Measurements from ENCODE around the gene ADAMTS10.

The ADAMTS10 gene

DNA sequence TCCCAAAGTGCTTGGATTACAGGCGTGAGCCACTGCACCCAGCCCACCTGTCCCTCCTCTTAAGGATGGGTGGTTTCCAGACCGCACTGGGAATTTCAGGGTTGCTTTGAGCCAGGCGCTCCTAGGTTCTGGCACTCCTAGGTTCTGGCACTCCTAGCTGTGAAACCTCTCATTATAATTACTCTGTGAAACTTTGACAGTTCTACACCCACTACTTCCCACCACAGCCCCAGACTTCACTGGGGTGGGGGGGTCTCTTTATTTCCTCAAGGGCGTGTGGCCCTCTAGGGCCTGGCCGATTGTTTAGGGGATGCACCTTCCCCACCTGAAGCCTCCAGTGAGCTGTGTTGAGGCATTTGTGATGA, 2.3 kb upstream of the ADAMTS10 start:
- H3K27ac Mint-ChIP-seq = no peak overlapping the region
- no peaks in the 10 kb centered on the region for H3K9me3 Mint-ChIP-seq
- H3K36me3 Mint-ChIP-seq (ENCODE audit: low read depth) = peaks cover 6% of the 10 kb centered on the region
- no peak overlapping the region for H3K4me3 Mint-ChIP-seq
- peaks cover 14% of the 10 kb centered on the region for H3K4me1 Mint-ChIP-seq (ENCODE audit: low read depth)
- peaks cover 17% of the 10 kb centered on the region for H3K27me3 Mint-ChIP-seq (ENCODE audit: low read depth)

GRCh38 chr19:8611877-8612806, 1.6 kb upstream of the ADAMTS10 start:
- peaks cover 6% of the 10 kb centered on the region for H3K36me3 Mint-ChIP-seq (ENCODE audit: low read depth)
- peak overlapping the region; percentile 57 for H3K4me3 Mint-ChIP-seq
- H3K27me3 Mint-ChIP-seq (ENCODE audit: low read depth) = peaks cover 17% of the 10 kb centered on the region
- H3K9me3 Mint-ChIP-seq = no peaks in the 10 kb centered on the region
- peaks cover 14% of the 10 kb centered on the region for H3K4me1 Mint-ChIP-seq (ENCODE audit: low read depth)
- no peak overlapping the region for H3K27ac Mint-ChIP-seq

GRCh38 chr19:8611391-8611876, 919 bp upstream of the ADAMTS10 start:
- peaks cover 9% of the 10 kb centered on the region for H3K36me3 Mint-ChIP-seq (ENCODE audit: low read depth)
- peak overlapping the region; percentile 54 for H3K4me3 Mint-ChIP-seq
- H3K9me3 Mint-ChIP-seq = no peaks in the 10 kb centered on the region
- H3K4me1 Mint-ChIP-seq (ENCODE audit: low read depth) = peaks cover 14% of the 10 kb centered on the region
- H3K27ac Mint-ChIP-seq = no peak overlapping the region
- peaks cover 17% of the 10 kb centered on the region for H3K27me3 Mint-ChIP-seq (ENCODE audit: low read depth)

GRCh38 chr19:8610936-8611300, 403 bp upstream of the ADAMTS10 start:
- Mint-ChIP-seq H3K27ac (no peak overlapping the region), H3K27me3 (ENCODE audit: low read depth) (peaks cover 16% of the 10 kb centered on the region), H3K9me3 (no peaks in the 10 kb centered on the region), H3K4me1 (ENCODE audit: low read depth) (peaks cover 14% of the 10 kb centered on the region), H3K36me3 (ENCODE audit: low read depth) (peaks cover 9% of the 10 kb centered on the region), H3K4me3 (no peak overlapping the region)

GRCh38 chr19:8609279-8610040, 1.1 kb downstream of the ADAMTS10 start:
- Mint-ChIP-seq H3K27me3 (ENCODE audit: low read depth) (peaks cover 13% of the 10 kb centered on the region), H3K4me1 (ENCODE audit: low read depth) (peaks cover 10% of the 10 kb centered on the region), H3K4me3 (peak overlapping the region; percentile 85), H3K36me3 (ENCODE audit: low read depth) (peaks cover 9% of the 10 kb centered on the region), H3K9me3 (no peaks in the 10 kb centered on the region), H3K27ac (peak overlapping the region; percentile 10)

GRCh38 chr19:8608941-8609278, 1.6 kb downstream of the ADAMTS10 start:
- Mint-ChIP-seq H3K4me1 (ENCODE audit: low read depth) (peaks cover 10% of the 10 kb centered on the region), H3K27me3 (ENCODE audit: low read depth) (peaks cover 13% of the 10 kb centered on the region), H3K36me3 (ENCODE audit: low read depth) (peaks cover 9% of the 10 kb centered on the region), H3K9me3 (no peaks in the 10 kb centered on the region), H3K4me3 (peak overlapping the region; percentile 77), H3K27ac (no peak overlapping the region)

DNA sequence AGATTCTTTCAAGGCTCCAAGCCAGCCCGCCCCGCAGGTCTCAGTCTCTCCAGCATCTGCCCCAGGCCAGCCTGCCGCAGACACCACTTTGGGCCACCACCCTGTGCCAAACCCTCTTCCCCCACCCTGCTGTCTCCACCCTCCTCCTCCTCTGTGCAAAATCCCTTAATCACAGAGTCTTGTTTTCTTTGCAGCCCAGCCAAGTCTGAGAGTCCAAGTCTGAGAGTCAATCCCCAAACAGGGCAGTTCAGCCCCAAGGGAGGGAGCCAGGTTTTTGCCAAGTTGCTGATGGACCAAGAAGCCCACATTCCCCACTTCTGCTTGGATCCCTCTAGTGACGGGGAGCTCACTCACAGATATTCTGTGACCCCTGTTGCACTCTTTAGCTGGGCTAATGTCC, 3.1 kb downstream of the ADAMTS10 start:
- Mint-ChIP-seq H3K4me1 (ENCODE audit: low read depth) (peaks cover 10% of the 10 kb centered on the region), H3K36me3 (ENCODE audit: low read depth) (peaks cover 9% of the 10 kb centered on the region), H3K27ac (no peak overlapping the region), H3K4me3 (no peak overlapping the region), H3K9me3 (peaks cover 3% of the 10 kb centered on the region), H3K27me3 (ENCODE audit: low read depth) (peaks cover 13% of the 10 kb centered on the region)

DNA sequence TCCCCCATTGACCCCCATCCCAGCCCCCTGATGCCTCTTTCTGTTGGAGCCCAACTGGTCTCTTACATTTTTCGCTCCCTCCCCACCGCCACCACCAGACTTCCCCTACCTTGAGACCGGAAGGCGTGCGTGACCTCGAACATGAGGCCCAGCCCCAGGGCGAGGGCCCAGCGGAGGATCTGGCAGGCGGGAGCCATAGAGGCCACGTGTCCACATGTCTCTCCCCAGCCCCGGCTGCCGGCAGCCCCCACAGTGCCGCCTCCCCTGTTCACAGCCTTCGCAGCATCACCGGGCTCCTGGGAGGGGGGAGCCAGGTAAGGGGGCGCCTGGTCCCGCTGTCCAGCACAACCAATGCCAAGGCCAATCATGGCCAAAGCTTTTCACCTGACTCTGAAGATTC, 5.0 kb downstream of the ADAMTS10 start:
- Mint-ChIP-seq H3K4me1 (ENCODE audit: low read depth) (peaks cover 10% of the 10 kb centered on the region), H3K36me3 (ENCODE audit: low read depth) (peaks cover 9% of the 10 kb centered on the region), H3K4me3 (no peak overlapping the region), H3K9me3 (peaks cover 3% of the 10 kb centered on the region), H3K27me3 (ENCODE audit: low read depth) (peaks cover 13% of the 10 kb centered on the region), H3K27ac (no peak overlapping the region)

DNA sequence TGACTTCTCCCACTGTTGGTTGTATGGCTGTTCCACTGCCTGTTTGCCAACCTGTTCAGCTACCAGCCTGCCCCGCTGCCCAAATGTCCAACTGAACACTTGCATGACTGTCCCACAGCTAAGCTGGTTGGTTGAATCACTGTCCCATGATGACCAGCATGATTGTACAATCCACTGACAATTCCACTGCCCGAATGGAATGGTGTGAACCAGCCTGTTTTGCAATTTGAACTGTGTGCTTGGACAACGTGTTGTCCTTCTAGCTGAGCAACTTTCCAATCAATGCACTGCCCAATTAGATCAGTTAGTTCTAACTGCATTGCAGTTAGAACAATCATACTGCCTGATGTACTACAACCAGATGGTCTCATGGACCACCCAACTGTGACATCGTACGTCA, 8.7 kb downstream of the ADAMTS10 start:
- Mint-ChIP-seq H3K36me3 (ENCODE audit: low read depth) (peaks cover 2% of the 10 kb centered on the region), H3K4me1 (ENCODE audit: low read depth) (no peaks in the 10 kb centered on the region), H3K4me3 (no peak overlapping the region), H3K27ac (no peak overlapping the region), H3K9me3 (peaks cover 3% of the 10 kb centered on the region), H3K27me3 (ENCODE audit: low read depth) (no peaks in the 10 kb centered on the region)

DNA sequence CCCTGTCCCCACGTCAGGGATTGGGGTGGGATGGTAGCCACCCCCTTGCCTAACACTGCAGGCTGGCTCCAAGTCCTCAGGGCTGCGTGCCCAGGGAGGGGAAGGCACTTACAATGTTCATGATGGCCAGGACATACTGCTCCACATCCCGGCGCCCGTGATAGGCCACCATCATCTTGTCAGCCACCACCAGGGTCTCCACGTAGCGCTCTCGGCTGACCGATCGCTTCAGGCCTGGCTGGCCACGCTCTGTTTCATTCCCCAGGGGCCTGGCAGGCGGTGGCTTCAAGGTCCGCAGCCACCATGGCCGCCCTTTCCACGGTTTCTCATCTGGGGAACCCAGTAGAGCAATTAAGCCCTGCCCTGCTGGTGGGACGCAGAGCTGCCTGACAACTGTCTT, 9.7 kb downstream of the ADAMTS10 start:
- Mint-ChIP-seq H3K27me3 (ENCODE audit: low read depth) (no peaks in the 10 kb centered on the region), H3K27ac (no peak overlapping the region), H3K36me3 (ENCODE audit: low read depth) (no peaks in the 10 kb centered on the region), H3K4me1 (ENCODE audit: low read depth) (no peaks in the 10 kb centered on the region), H3K9me3 (peaks cover 3% of the 10 kb centered on the region), H3K4me3 (no peak overlapping the region)

DNA sequence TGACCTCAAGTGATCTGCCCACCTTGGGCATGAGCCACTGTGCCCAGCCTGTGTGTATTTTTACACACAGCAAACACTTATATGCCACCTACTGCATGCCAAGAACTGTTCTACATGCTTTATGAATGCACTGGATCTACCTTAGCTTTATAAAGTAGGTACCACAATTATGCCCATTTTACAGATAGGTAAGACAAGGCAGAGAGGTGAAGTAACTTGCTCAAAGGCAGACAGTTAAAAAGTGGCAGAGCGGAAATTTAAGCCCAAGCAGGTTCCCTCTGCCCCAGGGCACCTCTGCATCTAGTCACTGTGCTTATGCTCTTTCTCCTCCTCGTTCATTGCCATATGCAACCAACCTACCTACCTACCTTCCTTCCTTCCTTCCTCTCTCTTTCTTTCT, 10.5 kb downstream of the ADAMTS10 start:
- H3K27me3 Mint-ChIP-seq (ENCODE audit: low read depth) = no peaks in the 10 kb centered on the region
- no peak overlapping the region for H3K4me3 Mint-ChIP-seq
- H3K36me3 Mint-ChIP-seq (ENCODE audit: low read depth) = no peaks in the 10 kb centered on the region
- H3K27ac Mint-ChIP-seq = no peak overlapping the region
- H3K9me3 Mint-ChIP-seq = peaks cover 3% of the 10 kb centered on the region
- H3K4me1 Mint-ChIP-seq (ENCODE audit: low read depth) = no peaks in the 10 kb centered on the region

DNA sequence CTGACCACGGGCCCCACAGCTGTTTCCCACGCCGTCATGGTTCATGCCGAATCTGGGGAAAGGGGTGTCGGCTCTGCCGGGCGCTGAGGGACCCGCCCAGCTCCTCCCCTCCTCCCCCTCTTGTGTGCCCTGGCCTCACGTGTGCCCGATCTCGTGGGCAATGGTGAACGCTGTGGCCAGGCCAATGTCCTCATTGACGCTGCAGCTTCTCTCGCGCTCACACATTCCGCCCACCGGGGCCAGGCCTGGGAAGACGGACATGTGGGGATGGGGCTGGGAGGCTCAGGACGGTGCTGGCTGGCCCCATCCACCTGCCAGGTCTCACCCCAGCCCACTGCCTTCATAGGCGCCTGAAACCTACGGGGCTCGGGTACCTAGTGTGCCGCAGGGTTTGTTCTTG, 14.3 kb downstream of the ADAMTS10 start:
- Mint-ChIP-seq H3K27ac (no peak overlapping the region), H3K9me3 (peaks cover 17% of the 10 kb centered on the region), H3K27me3 (ENCODE audit: low read depth) (peaks cover 19% of the 10 kb centered on the region), H3K4me3 (no peak overlapping the region), H3K36me3 (ENCODE audit: low read depth) (peaks cover 4% of the 10 kb centered on the region), H3K4me1 (ENCODE audit: low read depth) (peaks cover 7% of the 10 kb centered on the region)

- H3K36me3 Mint-ChIP-seq (ENCODE audit: low read depth) = peaks cover 4% of the 10 kb centered on the region
- H3K27me3 Mint-ChIP-seq (ENCODE audit: low read depth) = peaks cover 24% of the 10 kb centered on the region
- H3K4me3 Mint-ChIP-seq = no peak overlapping the region
- H3K27ac Mint-ChIP-seq = no peak overlapping the region
- peaks cover 17% of the 10 kb centered on the region for H3K9me3 Mint-ChIP-seq
- peaks cover 7% of the 10 kb centered on the region for H3K4me1 Mint-ChIP-seq (ENCODE audit: low read depth)
These were observed 14.9 kb downstream of the ADAMTS10 start for GRCh38 chr19:8595651-8596050.

DNA sequence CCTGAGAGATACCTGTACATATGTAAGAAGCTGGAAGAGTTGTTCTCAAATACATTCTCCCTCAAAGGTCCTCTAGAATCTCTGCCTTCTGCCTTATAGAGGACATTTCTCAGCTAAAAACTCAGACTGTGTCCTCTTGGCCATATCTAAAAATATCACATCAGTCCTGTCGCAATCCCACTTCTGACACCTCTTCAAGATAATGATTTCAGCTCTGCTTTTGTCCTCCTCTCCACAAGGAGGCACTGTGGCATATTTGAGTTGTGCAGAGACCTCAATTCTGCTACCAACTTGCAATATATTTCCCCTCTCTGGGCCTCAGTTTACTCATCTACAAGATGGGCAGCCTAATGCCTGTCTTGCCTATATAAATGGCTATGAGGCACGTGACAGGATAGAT, 16.6 kb downstream of the ADAMTS10 start:
- H3K27ac Mint-ChIP-seq = no peak overlapping the region
- H3K27me3 Mint-ChIP-seq (ENCODE audit: low read depth) = peaks cover 25% of the 10 kb centered on the region
- peaks cover 4% of the 10 kb centered on the region for H3K36me3 Mint-ChIP-seq (ENCODE audit: low read depth)
- H3K9me3 Mint-ChIP-seq = peaks cover 17% of the 10 kb centered on the region
- H3K4me3 Mint-ChIP-seq = no peak overlapping the region
- H3K4me1 Mint-ChIP-seq (ENCODE audit: low read depth) = peaks cover 7% of the 10 kb centered on the region

Data from T-helper 1 cell treated with Interleukin-12 subunit alpha and Interleukin-12 subunit beta and Interleukin-4 antibody, amounts not matched to agents 30 μg/mL and 1 μg/mL, for 36 hours (primary cell).